Cerebellar nuclear complex (tissue), 1 donor: ENCODE measurements around the gene TMEM200A.

Experiments
- DNase-seq, 2 experiments: peaks; one replicate each; lab custom pipeline; 2025; lab: John Stamatoyannopoulos, UW

Gene TMEM200A

DNA sequence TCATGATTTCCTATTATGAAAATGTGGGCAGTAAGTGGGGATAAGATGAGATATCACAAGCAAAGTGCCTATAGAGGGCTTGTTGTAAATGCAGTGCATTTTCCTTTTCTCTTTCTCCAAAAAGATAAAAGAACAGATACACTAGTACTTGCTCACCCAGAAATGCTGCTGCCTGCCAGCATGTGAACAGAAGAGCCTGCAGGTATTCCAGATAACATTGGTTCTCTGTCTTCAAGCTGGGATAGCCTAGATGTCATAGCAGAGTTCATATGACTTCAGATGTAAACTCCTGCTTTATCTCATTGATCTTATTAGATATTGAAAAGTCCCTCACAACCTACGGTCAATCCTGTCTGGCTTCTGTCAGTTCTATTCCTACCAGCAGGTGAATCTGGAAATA is 123.7 kb downstream of the TMEM200A start:
- DNase-seq, result no peak
